A204.1 (cell line): ENCODE data around the gene EME1.
"Not testable (repeated sequence)": the region's sequence is repeated elsewhere in the genome, so short reads cannot be mapped to it uniquely, and the experiment has no call there.

Source experiments
- FAIRE-seq: peaks from 2 replicates; lab custom pipeline; 2012; peaks lifted over from hg19 to GRCh38; lab: Jason Lieb, UNC

The EME1 gene

GRCh38 chr17:50372758-50373556, at the start of gene EME1, which contains the start of gene MRPL27:
TSS of gene EME1 (plus strand) at chr17:50373229. CDS start at chr17:50375209, 1,980 bp downstream.
TSS of gene MRPL27 (minus strand) at chr17:50373184. CDS start at chr17:50373170, 14 bp downstream.
- FAIRE-seq, result no peak

GRCh38 chr17:50325906-50326305, 47.1 kb upstream of the EME1 start:
- FAIRE-seq, result no peak

- no peak for FAIRE-seq
These were observed 46.1 kb upstream of the EME1 start for GRCh38 chr17:50326831-50327364.

GRCh38 chr17:50328363-50329325, 44.4 kb upstream of the EME1 start:
- FAIRE-seq, result no peak

- FAIRE-seq, result no peak
These were observed 43.3 kb upstream of the EME1 start for GRCh38 chr17:50329716-50330115.

GRCh38 chr17:50330151-50330775, 42.8 kb upstream of the EME1 start:
- FAIRE-seq, result no peak

GRCh38 chr17:50331085-50331791, 41.8 kb upstream of the EME1 start:
- FAIRE-seq, result no peak

GRCh38 chr17:50332196-50332595, 40.8 kb upstream of the EME1 start:
- no peak for FAIRE-seq

GRCh38 chr17:50333291-50334057, 39.6 kb upstream of the EME1 start:
- not testable (repeated sequence) for FAIRE-seq

- FAIRE-seq, result no peak
These were observed 35.1 kb upstream of the EME1 start for GRCh38 chr17:50337956-50338355.

GRCh38 chr17:50338645-50339044, 34.4 kb upstream of the EME1 start:
- peak; percentile 68 for FAIRE-seq

- FAIRE-seq, result no peak
These were observed 33.6 kb upstream of the EME1 start for GRCh38 chr17:50339381-50339780.

GRCh38 chr17:50344731-50345365, 28.2 kb upstream of the EME1 start:
- no peak for FAIRE-seq

GRCh38 chr17:50345432-50346312, 27.4 kb upstream of the EME1 start, which contains the start of gene XYLT2:
TSS of gene XYLT2 (plus strand) at chr17:50346126. CDS start at chr17:50346141, 15 bp downstream.
- no peak for FAIRE-seq

GRCh38 chr17:50346313-50347116, 26.5 kb upstream of the EME1 start:
- FAIRE-seq, result no peak

- FAIRE-seq, result no peak
These were observed 25.7 kb upstream of the EME1 start for GRCh38 chr17:50347117-50347893.

GRCh38 chr17:50347894-50348291, 25.1 kb upstream of the EME1 start:
- no peak for FAIRE-seq
